HG02870 (cell line): Measurements from ENCODE around the gene FBXL20.

Experiments used
- ATAC-seq: cut with Tn5 transposase; IDR thresholded peaks from one replicate; pipeline ENCODE4 v1.9.1; 2021; ENCODE audit warnings: mild to moderate bottlenecking, moderate library complexity; ENCODE audit not compliant: unreplicated experiment

FBXL20 gene

DNA sequence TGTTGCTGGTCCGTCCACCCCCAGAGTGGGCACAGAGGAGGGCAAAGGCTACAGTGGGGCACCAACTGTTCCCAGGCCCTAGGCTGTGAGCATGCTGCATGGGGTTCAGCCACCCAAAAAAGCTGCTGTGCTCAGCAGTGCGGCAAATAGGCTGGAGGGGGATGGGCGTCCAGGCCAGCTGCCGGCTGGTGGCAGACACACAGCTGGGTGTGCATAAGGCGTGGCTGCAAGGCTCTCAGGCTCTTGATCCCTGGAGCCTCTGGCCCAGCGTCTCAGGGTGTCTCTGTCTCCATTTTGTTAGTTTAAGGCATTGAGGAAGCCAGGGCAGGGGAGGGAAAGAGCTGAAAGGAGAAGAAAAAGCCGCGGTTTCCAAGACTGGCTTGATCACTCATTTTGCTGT lies 192.5 kb downstream of the FBXL20 start:
- no peak for ATAC-seq

DNA sequence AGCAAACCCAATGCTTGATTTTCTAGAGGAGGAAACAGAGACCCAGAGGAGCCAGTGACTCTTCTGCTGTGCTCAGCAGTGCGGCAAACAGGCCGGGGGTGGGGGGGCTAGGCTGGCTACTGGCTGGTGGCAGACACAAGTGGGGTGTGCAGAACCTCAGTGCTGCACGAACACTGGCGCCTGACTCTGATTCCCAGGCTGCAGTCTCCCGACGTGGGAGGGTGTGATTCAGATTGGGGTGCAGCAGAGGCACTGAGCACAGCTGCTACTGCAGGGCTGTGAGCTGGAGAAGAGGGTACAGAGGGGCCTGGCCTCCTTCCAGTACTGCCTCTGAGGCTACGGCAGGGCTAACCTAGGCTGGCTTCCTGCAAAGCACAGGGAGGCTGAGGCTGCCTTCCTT lies 193.3 kb downstream of the FBXL20 start:
- ATAC-seq = no peak

DNA sequence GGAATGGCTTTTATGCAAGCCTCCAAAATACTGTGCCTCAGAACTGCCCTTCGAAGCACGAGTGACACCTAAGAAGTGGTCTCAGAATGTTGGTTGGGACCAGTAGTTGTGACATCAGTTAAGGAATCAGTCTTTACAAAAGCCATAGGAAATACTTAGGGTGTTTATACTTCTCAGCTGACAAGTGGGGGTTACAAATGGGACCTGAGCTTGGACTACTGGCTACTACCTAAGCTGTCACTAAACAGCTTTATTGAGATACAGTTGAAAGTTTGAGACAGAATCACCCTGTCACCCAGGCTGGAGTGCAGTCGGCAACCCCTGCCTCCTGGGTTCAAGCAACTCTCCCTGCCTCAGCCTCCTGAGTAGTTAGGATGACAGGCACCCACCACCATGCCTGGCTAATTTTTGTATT lies 196.3 kb downstream of the FBXL20 start:
- no peak for ATAC-seq

GRCh38 chr17:39204245-39204644 lies 197.2 kb downstream of the FBXL20 start:
- ATAC-seq = no peak
